T-helper 1 cell treated with Interleukin-12 subunit alpha and Interleukin-12 subunit beta and Interleukin-4 antibody, amounts not matched to agents 30 ng/mL and 1 ng/mL, for 36 hours (primary cell): ENCODE data around the gene DHRS13. TPM values are rescaled to one million over a fixed set of nuclear protein-coding genes. Genes with fewer than 3 reads are reported as not detected.
"Not testable (repeated sequence)": the region's sequence is repeated elsewhere in the genome, so short reads cannot be mapped to it uniquely, and the experiment has no call there.

Experiments used
- intact Hi-C: fragments of 100-400 bp; cut with micrococcal nuclease; formaldehyde crosslinking; loops from one replicate; pipeline ENCODE4 v1.15.1; 2024
- total RNA-seq: library from RNA; stranded (reverse); gene quantifications from 2 replicates; pipeline ENCODE4 v1.2.3, GENCODE V29; 2022

DHRS13 gene
- total RNA-seq, 1 donor from 2014 or later = 22.8 TPM

- intact Hi-C loops = loop anchor here (1.0 kb wide), 1 partner anchor 11 kb away; no protein-coding TSS in a partner anchor
Observed at GRCh38 chr17:28937044-28937729, 34.3 kb upstream of the DHRS13 start.

DNA sequence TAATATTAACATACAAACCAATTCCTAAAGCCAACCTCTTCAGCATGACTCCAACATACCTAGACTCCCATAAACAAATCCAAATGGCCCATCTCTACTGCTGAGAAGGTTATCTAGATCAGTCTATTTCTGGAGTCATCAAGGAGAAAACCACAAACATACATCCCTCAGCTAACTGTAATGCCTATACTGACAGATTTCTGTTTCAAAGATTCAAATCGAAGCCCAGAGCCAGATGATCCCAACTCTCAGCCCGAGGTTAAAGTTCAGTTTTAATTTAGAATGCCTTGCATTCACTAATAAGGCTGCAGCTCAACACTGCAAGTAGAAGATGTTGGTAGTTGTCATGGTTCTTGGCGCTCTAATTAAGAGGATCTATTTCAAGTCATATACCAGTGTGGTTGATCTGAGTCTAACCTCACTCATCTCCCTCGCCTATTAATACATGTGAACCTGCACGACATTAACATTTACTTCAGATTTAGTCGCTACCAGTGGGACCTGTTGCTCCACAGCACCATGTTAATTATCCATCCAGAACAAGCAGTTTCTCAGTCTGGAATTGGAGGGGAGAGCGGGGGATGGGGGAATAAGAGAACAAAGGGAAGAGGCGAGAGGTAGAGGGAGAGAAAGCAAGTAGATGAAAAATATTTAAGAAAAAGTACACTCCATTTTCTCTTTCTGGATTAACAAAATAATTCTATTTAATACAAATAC lies 33.0 kb upstream of the DHRS13 start:
- intact Hi-C loops = no loop called here

- intact Hi-C loops = not testable (repeated sequence)
Observed at GRCh38 chr17:28934508-28934907, 31.6 kb upstream of the DHRS13 start.

GRCh38 chr17:28929787-28930186 lies 26.9 kb upstream of the DHRS13 start:
- intact Hi-C loops = no loop called here

GRCh38 chr17:28928061-28928460 lies 25.2 kb upstream of the DHRS13 start:
- intact Hi-C loops = no loop called here

DNA sequence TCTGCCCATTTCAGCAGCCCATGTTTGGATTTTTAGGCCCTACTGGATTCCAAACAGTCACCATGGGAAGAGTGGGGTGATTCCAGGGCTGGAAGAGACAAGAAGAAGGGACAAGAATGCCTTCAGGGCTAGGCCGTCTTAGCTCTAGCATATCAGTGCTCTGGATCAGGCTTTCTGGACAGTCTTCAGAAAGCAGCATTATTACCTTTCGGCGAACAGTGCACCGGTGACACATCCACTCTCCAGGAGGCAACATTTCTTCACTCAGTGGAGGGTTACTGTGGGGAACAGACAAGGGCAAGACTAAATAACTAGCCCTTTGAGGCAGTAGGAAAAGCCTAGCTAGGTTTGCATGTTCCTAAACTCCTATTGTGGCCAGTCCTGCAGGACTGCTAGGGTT lies 23.9 kb upstream of the DHRS13 start:
- intact Hi-C loops = loop anchor here (1.0 kb wide), 7 partner anchors 23 to 212 kb away; partner anchors contain the start of genes DHRS13, NEK8 and TRAF4

- intact Hi-C loops = loop anchor here (1.0 kb wide), 7 partner anchors 23 to 212 kb away; partner anchors contain the start of genes DHRS13, NEK8 and TRAF4
Observed at GRCh38 chr17:28926366-28926765, 23.5 kb upstream of the DHRS13 start.

DNA sequence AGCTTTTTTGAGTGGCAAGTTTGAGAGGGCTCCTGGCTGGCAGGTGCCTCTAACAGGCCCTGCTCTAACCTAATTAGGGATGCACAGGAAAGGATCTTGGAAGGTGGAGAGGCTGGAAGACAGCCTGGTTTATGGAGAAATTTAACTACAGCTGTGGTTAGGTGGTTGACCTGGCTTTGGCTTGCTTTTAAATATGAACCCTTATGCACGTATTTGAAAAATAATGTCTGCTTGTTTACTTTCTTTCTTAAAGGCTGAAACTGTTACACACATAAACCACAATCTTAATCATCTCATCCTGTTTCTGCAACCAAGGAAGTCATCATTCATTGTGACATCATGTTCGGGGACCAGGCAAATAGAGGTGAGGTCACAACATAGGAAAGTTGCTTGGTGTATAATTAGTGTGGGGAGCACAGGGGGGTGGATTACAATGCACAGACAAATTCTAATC lies 23.1 kb upstream of the DHRS13 start:
- intact Hi-C loops = loop anchor here (1.0 kb wide), 7 partner anchors 23 to 212 kb away; partner anchors contain the start of genes DHRS13, NEK8 and TRAF4

GRCh38 chr17:28920201-28920600 lies 17.3 kb upstream of the DHRS13 start:
- intact Hi-C loops = no loop called here

DNA sequence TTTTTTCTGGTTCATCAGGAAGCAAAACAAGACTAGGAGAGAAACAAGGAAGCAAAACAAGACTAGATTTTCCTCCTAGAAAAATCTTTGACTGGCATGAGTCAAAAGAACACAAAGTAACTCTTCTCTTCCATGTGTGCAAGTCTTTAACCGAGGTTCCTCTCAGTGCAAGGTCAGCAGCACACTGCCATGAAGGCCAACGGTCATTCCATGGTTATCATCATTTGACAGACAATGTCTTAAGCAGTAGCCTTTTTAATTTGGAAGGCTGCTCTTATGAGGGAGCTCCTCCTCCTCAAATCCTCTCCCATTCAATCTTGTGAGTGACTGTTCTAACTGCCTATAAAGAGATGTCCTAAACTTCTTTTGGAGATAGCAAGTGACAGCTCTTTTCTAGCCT lies 15.4 kb upstream of the DHRS13 start:
- intact Hi-C loops = no loop called here

- intact Hi-C loops = no loop called here
Observed at GRCh38 chr17:28917465-28917864, 14.6 kb upstream of the DHRS13 start.

DNA sequence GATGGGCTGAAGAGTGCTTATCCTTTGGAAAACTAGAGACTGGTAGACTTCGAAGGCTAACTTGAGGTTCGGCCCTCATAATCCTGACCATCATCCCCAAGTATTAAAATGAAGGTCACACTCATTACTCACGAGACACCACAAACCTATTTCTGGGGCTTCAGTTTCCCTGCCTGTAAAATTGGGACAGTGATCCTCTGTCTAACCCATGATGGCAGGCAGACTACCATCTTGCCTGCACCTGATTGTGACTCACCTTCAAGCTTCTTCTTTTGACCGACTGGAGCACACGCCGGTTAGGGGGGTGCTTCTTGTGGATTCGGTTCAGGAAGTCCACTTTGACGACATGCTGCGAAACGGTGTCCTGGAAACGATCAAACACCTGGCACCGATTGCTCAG lies 14.2 kb upstream of the DHRS13 start:
- intact Hi-C loops = no loop called here

DNA sequence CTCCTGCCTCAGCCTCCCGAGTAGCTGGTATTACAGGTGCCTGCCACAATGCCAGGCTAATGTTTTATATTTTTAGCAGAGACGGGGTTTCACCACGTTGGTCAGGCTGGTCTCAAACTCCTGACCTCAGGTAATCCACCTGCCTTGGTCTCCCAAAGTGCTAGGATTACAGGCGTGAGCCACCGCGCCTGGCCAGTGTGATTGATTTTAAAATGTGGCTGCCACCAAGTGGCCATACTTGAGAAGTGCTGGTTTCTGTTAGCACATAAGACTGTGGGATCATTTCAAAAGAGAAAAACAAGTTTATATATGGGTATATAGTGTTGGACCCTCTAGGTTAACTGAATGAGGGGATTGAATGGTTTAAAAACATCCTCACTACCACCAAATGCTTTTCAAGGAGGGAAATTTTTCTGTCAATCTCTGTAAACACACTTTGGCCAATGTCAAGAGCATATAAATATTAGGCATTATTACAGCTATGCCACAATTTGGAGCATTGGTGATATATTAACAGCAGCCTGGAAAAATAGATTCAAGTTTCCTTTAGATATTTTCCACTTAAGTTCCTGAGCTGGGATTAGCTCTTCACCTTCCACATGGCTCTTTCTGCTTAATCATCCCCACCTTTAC lies 13.5 kb upstream of the DHRS13 start:
- intact Hi-C loops = loop anchor here (1.0 kb wide), 4 partner anchors 13 to 189 kb away; partner anchors contain the start of gene DHRS13

DNA sequence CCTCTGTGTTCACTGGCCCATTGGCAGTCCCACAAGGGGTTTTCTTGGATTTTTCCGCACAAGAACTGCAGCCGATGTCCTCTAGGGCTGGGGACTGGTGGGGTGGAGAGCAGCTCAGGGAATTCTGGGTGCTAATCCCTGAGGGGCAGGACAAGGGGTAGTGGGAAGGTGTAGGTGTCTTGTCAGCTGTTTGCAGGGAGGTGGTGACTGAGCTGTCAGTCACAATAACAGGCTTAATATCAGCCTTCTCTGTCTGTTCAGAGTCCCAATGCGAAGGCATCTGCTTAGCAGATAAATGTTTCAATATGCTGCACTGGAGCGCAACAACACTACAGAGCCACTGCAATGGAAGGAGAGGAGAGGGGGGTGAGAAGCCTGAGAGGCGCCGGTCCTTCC lies 10.1 kb upstream of the DHRS13 start:
- intact Hi-C loops = no loop called here

DNA sequence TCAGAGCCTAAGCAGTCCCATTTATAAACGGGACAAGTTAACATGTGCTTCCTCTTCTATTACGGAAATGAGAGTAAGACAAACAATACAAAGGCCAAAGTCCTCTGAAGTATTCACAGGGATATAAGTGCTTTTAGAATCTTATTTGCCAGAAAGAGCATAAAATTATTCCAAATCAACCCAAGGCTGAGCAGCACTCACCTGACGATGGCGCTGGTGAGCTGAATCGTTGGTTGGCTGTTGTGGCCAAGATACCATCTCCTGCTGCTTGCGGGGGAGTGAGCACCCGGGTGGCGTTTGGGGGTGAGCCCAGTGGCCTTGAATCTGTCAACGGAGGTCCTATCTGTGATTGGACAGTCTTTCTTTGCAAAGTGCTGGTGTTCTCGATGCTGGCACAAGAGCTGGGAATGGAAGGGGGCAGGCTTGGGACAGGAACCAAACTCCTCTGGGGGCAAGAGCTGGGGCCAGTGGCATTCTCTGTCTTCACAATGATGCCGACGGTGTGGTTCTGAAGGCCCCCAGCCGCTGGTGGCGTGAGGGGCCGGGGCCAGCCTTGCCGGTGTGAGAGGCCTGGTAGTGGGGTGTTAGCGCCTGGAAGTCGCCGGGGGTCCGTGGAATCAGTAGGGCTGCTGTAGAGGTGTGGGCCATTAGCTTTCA lies 9.5 kb upstream of the DHRS13 start:
- intact Hi-C loops = no loop called here

GRCh38 chr17:28911411-28912045 lies 8.6 kb upstream of the DHRS13 start:
- intact Hi-C loops = no loop called here

- intact Hi-C loops = no loop called here
Observed at GRCh38 chr17:28910534-28910933, 7.7 kb upstream of the DHRS13 start.

DNA sequence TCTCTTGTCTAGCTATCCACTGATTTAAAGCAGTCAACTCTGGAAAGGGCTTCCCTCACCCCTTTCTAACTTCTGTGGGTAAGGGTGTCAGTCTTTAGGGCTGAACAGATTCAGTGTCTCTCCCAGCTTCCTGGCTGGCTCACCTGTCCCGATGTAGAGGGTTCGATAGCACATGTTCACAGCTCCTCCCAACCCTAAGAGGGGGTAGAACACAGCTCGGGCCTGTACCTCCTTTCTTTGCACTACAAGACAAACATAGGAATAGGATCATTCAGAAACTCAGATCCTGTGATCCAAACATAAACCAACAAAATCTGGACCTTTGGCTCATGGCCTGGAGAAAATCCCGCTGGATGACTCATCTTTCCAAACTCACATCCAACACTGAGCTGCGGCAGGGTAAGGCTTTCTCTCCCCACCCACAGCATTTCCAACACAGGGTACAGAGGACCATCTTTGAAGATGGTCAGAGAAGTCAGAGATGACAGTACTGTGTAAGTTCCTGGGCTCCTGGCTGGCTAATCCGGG lies 5.8 kb upstream of the DHRS13 start:
- intact Hi-C loops = no loop called here

DNA sequence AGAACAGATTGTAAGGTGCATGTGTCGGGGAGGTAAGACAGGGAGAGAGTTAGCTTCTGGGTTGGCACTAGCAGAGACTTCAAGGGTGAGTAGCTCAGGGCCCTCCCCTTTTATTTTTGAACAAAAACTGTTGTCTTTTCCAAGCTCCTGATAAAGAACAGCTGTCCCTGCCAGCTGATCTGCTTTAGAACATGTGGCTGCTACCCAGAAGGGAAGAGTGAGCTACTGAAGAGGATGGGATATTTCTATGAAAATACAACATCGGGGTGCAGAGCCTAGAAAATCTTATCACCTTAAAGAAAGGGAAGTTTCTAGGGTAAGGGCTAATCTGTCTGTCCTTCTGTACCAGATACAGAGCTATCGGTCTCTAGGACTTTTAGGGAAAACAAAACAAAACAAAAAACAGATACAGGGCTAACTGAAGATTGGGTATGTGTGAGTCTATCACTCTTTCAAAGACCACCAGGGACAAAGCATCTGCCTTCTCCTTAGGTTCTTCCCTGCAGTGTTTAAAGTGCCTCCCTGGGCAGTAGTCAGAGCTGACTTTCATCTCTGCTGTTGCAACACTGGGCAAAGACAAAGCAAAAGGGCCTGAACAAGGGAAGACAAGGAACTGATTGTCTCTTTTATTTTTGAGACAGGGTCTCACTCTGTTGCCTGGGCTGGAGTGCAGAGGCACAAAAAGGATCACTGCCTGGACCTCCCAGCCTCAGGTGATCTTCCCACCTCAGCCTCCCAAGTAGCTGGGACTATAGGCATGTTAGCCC lies 5.0 kb upstream of the DHRS13 start:
- intact Hi-C loops = no loop called here
